Skeletal muscle tissue (tissue), 4 donors: ENCODE measurements around the gene MUC5B. TPM values are rescaled to one million over a fixed set of nuclear protein-coding genes. Genes with fewer than 3 reads are reported as not detected.

Source experiments
- H3K27ac ChIP-seq: one replicate; pipeline ENCODE4 v1.7.0; 2013; ENCODE audit warnings: mild to moderate bottlenecking, low read depth, low read length, inconsistent platforms
- H3K27me3 ChIP-seq, 3 donors: one replicate each; pipeline ENCODE4 v1.7.0; 2013; ENCODE audit warnings: low read length in 3 of 3; ENCODE audit not compliant: control insufficient read depth in 3 of 3, insufficient read depth in 3 of 3
- H3K36me3 ChIP-seq, 3 donors: one replicate each; pipeline ENCODE4 v1.7.0; 2013; ENCODE audit warnings: low read length in 3 of 3; ENCODE audit not compliant: control insufficient read depth in 3 of 3, insufficient read depth in 3 of 3
- H3K4me1 ChIP-seq, 3 donors: one replicate each; pipeline ENCODE4 v1.7.0; 2013; ENCODE audit warnings: low read length in 3 of 3, mild to moderate bottlenecking in 3 of 3; ENCODE audit not compliant: control insufficient read depth in 3 of 3, insufficient read depth in 3 of 3
- H3K4me3 ChIP-seq, 3 donors: one replicate each; pipeline ENCODE4 v1.7.0; 2013; ENCODE audit warnings: low read length in 3 of 3
- H3K9ac ChIP-seq, 3 donors: one replicate each; pipeline ENCODE4 v1.7.0; 2013; ENCODE audit warnings: low read length in 3 of 3, mild to moderate bottlenecking in 3 of 3, moderate library complexity in 2 of 3, low read depth in 1 of 3
- H3K9me3 ChIP-seq, 3 donors: one replicate each; pipeline ENCODE4 v1.7.0; 2013; ENCODE audit warnings: low read length in 3 of 3; ENCODE audit not compliant: control insufficient read depth in 3 of 3
- total RNA-seq: library from RNA; depleted of rRNA; stranded (reverse); fragments of >200 nt; gene quantifications from one replicate; pipeline ENCODE4 v1.2.3, GENCODE V29; 2014
- donor health status: Osteomylitis.

Gene MUC5B
- total RNA-seq, 1 donor from 2014 or later = not detected

DNA sequence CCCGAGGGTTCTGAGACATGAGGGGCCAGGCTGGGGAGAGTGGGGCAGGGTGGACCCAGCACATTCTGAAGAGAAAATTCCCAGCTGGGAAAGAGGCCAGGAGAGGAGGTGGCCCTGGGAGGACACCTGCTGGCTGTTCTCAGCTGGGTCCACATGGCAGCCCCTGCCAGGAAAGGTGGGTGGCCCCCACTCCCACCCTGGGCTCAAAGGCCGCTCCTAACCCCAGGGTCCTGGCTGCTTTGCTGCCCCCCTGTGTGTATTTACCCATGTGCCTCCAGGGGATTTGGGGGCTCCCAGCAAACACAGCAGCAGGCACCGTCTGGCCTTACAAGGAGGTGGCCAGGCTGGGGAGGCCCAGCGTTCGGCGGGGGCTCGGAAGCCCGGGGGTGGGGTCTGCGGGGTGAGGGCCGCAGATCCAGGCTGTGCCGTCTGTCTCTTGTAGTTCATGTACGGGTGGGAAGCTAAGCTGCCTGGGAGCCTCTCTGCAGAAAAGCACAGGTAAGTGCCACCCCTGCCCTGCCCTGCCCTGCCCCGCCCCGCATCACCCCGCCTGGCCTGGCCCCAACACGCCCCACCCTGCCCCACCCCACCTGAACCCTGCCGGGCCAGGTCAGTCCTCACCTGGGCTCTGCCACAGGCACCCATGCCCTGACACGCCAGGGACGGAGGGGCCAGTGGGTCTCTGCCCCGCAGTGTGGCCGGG, 10.6 kb downstream of the MUC5B start:
- no peaks in the 10 kb centered on the region for H3K4me1 ChIP-seq
- no peaks in the 10 kb centered on the region for H3K36me3 ChIP-seq
- H3K27me3 ChIP-seq = peaks cover 14 to 36% (median 36%) of the 10 kb centered on the region in 3 donors
- no peak overlapping the region for H3K4me3 ChIP-seq
- no peak overlapping the region for H3K27ac ChIP-seq
- H3K9ac ChIP-seq = no peak overlapping the region
- H3K9me3 ChIP-seq = no peaks in the 10 kb centered on the region

DNA sequence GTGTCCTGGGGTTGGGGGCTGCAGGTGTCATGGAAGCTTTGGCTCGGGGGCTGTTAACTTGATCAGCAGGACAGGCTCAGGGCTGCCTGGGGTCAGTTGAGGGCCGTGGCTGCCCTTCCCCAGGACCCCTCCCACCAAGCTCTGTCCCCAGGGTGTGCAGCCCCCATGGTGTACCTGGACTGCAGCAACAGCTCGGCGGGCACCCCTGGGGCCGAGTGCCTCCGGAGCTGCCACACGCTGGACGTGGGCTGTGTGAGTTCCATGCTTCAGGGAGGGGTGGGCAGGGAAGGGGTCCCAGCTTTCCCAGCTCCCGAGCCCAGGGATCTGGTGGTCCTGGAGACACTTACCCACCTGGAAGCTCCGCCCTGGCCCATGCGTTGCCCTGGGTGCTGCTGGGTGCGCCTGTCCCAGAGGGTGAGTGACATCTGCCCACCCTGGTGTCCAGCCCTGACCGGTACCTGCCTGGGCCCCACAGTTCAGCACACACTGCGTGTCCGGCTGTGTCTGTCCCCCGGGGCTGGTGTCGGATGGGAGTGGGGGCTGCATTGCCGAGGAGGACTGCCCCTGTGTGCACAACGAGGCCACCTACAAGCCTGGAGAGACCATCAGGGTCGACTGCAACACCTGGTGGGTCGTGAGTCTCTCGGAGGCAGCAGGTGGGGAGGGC, 11.3 kb downstream of the MUC5B start:
- Histone ChIP-seq H3K36me3 (no peaks in the 10 kb centered on the region), H3K4me1 (no peaks in the 10 kb centered on the region), H3K9ac (no peak overlapping the region), H3K4me3 (no peak overlapping the region), H3K27me3 (peaks cover 14 to 33% (median 32%) of the 10 kb centered on the region in 3 donors), H3K27ac (no peak overlapping the region), H3K9me3 (no peaks in the 10 kb centered on the region)

DNA sequence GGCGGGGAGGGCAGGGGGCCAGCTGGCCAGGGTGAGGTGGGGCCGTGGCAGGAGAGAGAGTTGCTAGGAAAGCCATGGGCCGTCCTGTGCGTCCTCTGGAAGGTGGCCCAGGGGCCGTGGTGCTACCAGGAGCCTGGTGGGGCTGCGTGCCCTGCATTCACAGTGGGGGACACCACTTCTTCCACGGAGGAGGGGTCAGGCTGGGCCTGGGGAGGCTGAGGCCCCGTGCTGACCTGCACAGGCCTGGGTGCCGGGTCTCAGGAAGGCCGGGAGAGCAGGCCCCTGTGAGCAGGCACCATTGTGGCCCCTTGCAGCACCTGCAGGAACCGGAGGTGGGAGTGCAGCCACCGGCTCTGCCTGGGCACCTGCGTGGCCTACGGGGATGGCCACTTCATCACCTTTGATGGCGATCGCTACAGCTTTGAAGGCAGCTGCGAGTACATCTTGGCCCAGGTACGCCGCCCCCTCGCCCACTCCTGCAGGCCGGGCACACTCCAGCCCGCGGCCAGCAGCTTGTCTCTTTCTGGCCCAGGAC, 12.0 kb downstream of the MUC5B start:
- H3K4me3 ChIP-seq = no peak overlapping the region
- H3K36me3 ChIP-seq = no peaks in the 10 kb centered on the region
- peaks cover 9 to 27% (median 26%) of the 10 kb centered on the region in 3 donors for H3K27me3 ChIP-seq
- no peak overlapping the region for H3K9ac ChIP-seq
- no peaks in the 10 kb centered on the region for H3K4me1 ChIP-seq
- H3K27ac ChIP-seq = no peak overlapping the region
- H3K9me3 ChIP-seq = no peaks in the 10 kb centered on the region

DNA sequence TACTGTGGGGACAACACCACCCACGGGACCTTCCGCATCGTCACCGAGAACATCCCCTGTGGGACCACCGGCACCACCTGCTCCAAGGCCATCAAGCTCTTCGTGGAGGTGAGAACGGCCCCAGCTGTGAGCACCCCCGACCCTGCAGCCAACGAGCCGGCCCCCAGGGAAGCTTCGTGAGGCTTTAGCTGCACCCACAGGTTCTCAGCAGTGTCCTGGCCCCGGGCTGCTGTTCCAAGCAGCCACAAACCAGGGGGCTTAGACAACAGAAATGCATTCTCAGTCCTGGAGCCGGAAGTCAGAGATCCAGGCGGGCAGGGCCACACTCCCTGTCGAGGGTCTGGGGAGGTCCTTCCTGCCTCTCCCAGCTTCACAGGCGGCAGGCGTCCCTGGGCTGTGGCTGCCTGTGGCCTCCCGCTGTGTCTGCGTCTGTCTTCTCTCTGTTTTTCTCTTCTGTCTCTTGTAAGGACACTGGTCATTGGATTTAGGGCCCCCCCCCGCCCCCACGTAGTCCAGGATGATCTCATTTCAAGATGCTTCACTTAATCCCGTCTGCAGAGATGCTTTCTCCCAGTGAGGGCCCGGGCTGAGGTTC, 12.5 kb downstream of the MUC5B start:
- Histone ChIP-seq H3K9ac (no peak overlapping the region), H3K27ac (no peak overlapping the region), H3K36me3 (no peaks in the 10 kb centered on the region), H3K4me3 (no peak overlapping the region), H3K4me1 (no peaks in the 10 kb centered on the region), H3K9me3 (no peaks in the 10 kb centered on the region), H3K27me3 (peaks cover 3 to 21% (median 20%) of the 10 kb centered on the region in 3 donors)

DNA sequence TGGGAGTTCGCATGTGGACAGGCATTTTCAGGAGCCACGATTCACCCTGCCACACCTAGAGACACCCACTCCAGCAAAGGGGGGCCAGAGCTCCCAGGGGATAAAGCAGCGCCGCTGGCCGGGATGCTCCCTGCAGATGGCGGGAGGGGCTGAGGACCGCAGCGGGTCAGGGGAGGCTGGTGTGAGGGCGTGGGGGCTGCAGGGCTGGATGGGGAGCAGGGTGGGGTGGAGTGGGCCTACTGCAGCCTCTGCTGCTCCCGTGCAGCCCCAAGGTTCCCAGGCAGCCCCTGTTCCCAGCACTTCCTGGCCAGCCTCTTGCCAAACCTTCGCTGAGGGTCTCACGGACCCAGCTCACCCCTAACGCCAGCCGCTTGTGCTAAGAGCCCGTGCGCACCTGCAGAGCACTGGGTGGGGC, 13.0 kb downstream of the MUC5B start:
- Histone ChIP-seq H3K9ac (no peak overlapping the region), H3K9me3 (no peaks in the 10 kb centered on the region), H3K4me3 (no peak overlapping the region), H3K27ac (no peak overlapping the region), H3K36me3 (no peaks in the 10 kb centered on the region), H3K4me1 (no peaks in the 10 kb centered on the region), H3K27me3 (peaks cover 3 to 19% (median 19%) of the 10 kb centered on the region in 3 donors)

DNA sequence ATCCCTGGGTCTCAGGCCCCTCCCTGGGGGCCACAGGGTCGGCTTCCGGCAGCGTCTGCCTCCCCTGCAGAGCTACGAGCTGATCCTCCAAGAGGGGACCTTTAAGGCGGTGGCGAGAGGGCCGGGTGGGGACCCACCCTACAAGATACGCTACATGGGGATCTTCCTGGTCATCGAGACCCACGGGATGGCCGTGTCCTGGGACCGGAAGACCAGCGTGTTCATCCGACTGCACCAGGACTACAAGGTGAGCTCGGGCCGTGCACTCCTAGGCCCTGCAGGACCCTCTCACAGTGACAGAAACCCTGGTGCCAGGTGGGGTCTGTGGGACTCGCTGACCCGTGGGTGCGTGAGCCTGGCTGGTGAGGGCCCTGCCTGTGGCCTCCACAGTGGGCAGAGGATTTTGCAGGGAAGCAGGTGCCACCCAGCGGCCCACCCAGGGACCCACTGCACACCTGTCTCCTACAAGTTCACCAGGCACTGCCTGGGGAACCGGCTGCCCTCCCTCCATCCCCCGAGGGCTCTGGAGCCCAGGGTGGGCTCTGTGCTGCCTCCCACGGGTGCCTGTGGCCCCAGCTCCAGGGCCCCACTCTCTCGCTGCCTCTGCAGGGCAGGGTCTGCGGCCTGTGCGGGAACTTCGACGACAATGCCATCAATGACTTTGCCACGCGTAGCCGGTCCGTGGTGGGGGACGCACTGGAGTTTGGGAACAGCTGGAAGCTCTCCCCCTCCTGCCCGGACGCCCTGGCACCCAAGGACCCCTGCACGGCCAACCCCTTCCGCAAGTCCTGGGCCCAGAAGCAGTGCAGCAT, 13.7 kb downstream of the MUC5B start:
- H3K4me1 ChIP-seq = no peaks in the 10 kb centered on the region
- no peak overlapping the region for H3K4me3 ChIP-seq
- no peaks in the 10 kb centered on the region for H3K9me3 ChIP-seq
- H3K27ac ChIP-seq = no peak overlapping the region
- peaks cover 3 to 16% (median 14%) of the 10 kb centered on the region in 3 donors for H3K27me3 ChIP-seq
- H3K9ac ChIP-seq = no peak overlapping the region
- no peaks in the 10 kb centered on the region for H3K36me3 ChIP-seq

DNA sequence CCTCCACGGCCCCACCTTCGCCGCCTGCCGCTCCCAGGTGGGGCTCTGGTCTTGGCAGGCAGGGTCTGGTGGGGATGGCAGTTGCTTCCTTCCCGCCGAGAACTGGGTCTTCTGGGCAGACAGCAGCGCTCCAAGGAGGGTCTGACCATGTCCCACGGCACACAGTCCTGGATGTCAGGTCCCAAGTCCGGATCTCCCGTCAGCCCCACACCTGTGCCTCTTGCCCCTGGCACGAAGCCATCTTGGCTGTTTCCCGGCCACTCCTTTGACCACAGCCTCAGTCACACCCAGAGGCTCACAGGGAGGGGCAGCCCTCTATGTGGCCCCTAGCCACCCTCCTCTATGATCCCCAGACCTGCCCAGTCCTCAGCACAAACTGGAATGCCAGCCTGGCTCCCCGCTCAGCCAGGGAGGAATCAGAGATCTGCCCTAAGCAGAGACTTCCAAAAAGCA, 14.3 kb downstream of the MUC5B start:
- Histone ChIP-seq H3K27me3 (peaks cover 3 to 15% (median 7%) of the 10 kb centered on the region in 3 donors), H3K27ac (no peak overlapping the region)

DNA sequence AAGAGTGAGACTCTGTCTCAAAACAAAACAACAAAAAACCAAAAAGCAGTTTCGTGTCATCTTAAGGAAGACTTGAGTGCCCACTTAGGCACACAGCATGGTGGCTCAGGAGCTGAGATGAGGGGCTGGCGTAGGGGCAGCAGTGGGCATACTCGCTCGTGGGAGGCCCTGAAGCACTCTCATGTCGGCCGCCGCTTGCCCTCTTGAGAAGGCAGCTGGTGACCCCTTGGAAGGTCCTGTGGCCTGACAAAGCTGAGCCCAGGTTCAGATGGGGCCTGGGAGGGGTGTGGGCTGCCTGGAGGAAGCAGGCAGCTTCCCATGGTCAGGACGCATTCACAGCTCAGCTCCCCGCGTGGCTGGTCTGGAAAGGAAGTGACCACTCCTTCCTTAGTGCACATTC, 15.0 kb downstream of the MUC5B start:
- Histone ChIP-seq H3K36me3 (no peaks in the 10 kb centered on the region), H3K9ac (no peak overlapping the region), H3K4me1 (no peaks in the 10 kb centered on the region)

More for the DNA sequence above, 14.3 kb downstream of the MUC5B start:
- Histone ChIP-seq H3K9ac (no peak overlapping the region), H3K4me3 (no peak overlapping the region), H3K36me3 (no peaks in the 10 kb centered on the region), H3K9me3 (no peaks in the 10 kb centered on the region), H3K4me1 (no peaks in the 10 kb centered on the region)

DNA sequence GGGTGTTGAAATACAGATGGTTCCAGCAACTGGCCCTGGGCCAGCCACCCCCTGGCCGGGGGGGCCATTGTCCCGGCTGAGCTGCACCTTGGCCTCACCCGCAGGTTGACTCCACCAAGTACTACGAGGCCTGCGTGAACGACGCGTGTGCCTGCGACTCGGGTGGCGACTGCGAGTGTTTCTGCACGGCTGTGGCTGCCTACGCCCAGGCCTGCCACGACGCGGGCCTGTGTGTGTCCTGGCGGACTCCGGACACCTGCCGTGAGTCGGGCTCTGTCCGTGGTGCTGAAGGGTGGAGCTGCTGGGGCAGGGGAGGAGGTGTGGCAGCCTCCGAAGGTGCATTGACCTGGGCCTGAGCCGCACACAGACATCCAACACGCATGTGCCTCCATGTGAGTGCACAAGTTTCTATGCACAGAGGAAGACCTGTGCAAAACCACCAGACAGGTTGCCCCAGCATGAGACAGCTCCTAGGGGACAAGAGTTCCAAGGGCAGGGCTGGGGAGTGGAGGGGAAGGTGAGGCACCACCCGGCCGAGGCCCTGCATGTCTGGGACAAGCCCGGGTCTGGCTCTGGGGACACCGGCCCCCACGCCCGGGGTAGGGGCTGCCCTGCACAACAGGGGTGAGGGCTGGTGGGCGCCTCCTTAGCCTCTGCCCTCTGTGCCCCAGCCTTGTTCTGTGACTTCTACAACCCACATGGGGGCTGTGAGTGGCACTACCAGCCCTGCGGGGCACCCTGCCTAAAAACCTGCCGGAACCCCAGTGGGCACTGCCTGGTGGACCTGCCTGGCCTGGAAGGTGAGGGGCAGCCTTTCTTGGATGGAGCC, 16.1 kb downstream of the MUC5B start:
- no peak overlapping the region for H3K27ac ChIP-seq
- H3K27me3 ChIP-seq = peaks cover 0 to 9% (median 0%) of the 10 kb centered on the region in 3 donors
- no peak overlapping the region for H3K9ac ChIP-seq
- H3K4me1 ChIP-seq = no peaks in the 10 kb centered on the region
- no peaks in the 10 kb centered on the region for H3K9me3 ChIP-seq
- H3K36me3 ChIP-seq = no peaks in the 10 kb centered on the region
- no peak overlapping the region for H3K4me3 ChIP-seq

More for the DNA sequence above, 15.0 kb downstream of the MUC5B start:
- Histone ChIP-seq H3K9me3 (no peaks in the 10 kb centered on the region), H3K27ac (no peak overlapping the region), H3K27me3 (peaks cover 0 to 9% (median under 1%) of the 10 kb centered on the region in 3 donors), H3K4me3 (no peak overlapping the region)
